Mucosa of rectum (tissue), 2 donors: ENCODE results near the gene CDH15.

Experiments used
- H3K27ac ChIP-seq, 2 donors: one replicate each; pipeline ENCODE4 v1.7.0; 2013; ENCODE audit warnings: inconsistent platforms in 2 of 2, low read depth in 2 of 2, low read length in 2 of 2
- H3K27me3 ChIP-seq, 2 donors: one replicate each; pipeline ENCODE4 v1.7.0; 2013; ENCODE audit warnings: low read length in 2 of 2; ENCODE audit not compliant: control insufficient read depth in 2 of 2, insufficient read depth in 2 of 2
- H3K36me3 ChIP-seq, 2 donors: one replicate each; pipeline ENCODE4 v1.7.0; 2013; ENCODE audit warnings: low read length in 2 of 2; ENCODE audit not compliant: control insufficient read depth in 2 of 2, insufficient read depth in 2 of 2
- H3K4me1 ChIP-seq, 2 donors: one replicate each; pipeline ENCODE4 v1.7.0; 2013; ENCODE audit warnings: low read length in 2 of 2, mild to moderate bottlenecking in 1 of 2; ENCODE audit not compliant: control insufficient read depth in 2 of 2, insufficient read depth in 2 of 2
- H3K4me3 ChIP-seq, 2 donors: one replicate each; pipeline ENCODE4 v1.7.0; 2013; ENCODE audit warnings: low read length in 2 of 2
- H3K9ac ChIP-seq, 2 donors: one replicate each; pipeline ENCODE4 v1.7.0; 2013; ENCODE audit warnings: low read length in 2 of 2, low read depth in 1 of 2, mild to moderate bottlenecking in 1 of 2
- H3K9me3 ChIP-seq, 2 donors: one replicate each; pipeline ENCODE4 v1.7.0; 2013; ENCODE audit warnings: low read length in 2 of 2; ENCODE audit not compliant: control insufficient read depth in 2 of 2
- donor health status: healthy.
- donor health status: Normal muscosa, but diverticular disease.

Gene CDH15

DNA sequence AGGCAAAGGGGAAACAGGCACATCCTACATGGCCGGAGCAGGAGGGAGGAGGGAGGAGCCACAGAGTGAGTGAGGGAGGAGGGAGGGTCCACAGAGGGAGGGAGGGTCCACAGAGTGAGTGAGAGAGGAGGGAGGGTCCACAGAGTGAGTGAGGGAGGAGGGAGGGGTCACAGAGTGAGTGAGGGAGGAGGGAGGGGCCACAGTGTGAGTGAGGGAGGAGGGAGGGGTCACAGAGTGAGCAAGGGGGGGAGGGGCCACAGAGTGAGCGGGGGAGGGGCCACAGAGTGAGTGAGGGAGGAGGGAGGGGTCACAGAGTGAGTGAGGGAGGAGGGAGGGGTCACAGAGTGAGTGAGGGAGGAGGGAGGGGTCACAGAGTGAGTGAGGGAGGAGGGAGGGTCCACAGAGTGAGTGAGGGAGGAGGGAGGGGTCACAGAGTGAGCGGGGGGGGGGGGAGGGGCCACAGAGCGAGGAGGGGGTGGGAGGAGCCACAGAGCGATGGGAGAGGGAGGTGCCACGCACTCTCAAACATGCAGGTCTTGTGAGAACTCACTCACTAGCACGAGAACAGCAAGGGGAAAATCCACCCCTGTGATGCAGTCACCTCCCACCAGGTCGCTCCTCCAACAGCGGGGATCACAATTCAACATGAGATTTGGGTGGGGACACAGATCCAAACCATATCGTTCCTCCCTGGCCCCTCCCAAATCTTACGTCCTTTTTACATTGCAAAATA is 24.3 kb upstream of the CDH15 start:
- H3K27me3 ChIP-seq = no peaks in the 10 kb centered on the region
- no peaks in the 10 kb centered on the region for H3K9me3 ChIP-seq
- no peaks in the 10 kb centered on the region for H3K4me1 ChIP-seq
- H3K4me3 ChIP-seq = no peak overlapping the region
- H3K36me3 ChIP-seq = peaks cover 24 to 57% of the 10 kb centered on the region in 2 donors
- H3K27ac ChIP-seq = no peak overlapping the region
- H3K9ac ChIP-seq = no peak overlapping the region

DNA sequence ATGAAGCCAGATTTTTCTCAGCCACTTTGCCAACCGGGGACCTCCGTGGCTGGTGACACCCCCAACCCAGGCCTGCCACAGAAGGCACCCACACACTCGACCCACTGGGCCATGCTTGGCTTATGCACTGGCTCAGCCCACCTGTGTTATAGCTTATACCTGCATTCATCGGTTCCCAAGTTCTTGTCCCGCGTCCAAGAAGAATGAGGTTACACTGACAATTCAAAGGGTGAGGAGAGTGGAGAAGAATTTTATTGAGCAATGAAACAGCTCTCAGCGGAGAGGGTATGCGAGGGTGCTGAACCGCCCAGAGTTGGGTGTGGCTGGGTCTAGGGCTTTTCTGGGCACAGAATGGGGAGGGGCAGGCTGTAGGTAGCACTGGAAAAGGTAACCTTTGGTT is 22.2 kb upstream of the CDH15 start:
- Histone ChIP-seq H3K27me3 (no peaks in the 10 kb centered on the region), H3K4me1 (no peaks in the 10 kb centered on the region), H3K27ac (no peak overlapping the region), H3K9ac (no peak overlapping the region), H3K4me3 (no peak overlapping the region), H3K36me3 (peaks cover 20 to 44% of the 10 kb centered on the region in 2 donors), H3K9me3 (no peaks in the 10 kb centered on the region)

DNA sequence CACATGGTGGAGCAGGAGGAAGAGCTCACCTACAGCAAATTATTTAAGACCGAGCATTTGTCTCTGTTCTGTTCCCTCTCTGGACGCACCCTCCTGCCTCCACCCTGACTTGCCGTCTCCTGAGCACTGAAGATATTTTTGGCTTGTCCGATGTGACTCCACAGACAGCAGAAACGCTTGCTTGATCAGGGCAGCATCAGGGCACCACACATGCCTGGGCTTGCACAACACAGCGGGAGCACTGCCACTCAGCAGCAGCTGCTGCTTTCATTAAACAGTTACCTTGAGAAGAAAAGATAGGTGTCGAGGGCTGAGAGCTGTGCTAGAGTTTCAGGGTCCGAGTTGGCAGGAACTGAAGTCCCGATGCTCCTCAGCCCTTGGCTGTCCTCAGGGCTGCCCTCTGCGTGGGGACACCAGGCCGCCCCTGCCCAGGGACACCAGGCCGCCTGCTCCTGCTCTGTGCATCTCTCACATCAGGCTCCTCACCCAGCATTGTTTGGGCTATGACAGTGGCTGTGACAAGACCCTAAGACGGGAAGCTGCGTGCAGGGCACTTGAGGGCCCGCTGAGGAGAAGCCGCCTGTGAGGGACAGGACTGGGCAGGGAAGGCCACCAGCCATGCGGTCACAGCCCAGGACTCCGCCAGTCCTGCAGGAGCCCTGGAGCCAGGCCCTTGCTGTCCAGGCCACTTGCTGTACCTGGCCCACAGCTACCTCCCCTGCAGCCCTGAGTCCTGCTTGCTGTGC is 21.3 kb upstream of the CDH15 start:
- H3K9me3 ChIP-seq = no peaks in the 10 kb centered on the region
- H3K27me3 ChIP-seq = no peaks in the 10 kb centered on the region
- H3K9ac ChIP-seq = no peak overlapping the region
- peaks cover 20 to 40% of the 10 kb centered on the region in 2 donors for H3K36me3 ChIP-seq
- H3K4me3 ChIP-seq = no peak overlapping the region
- no peak overlapping the region for H3K27ac ChIP-seq
- peaks cover 3 to 4% of the 10 kb centered on the region in 2 donors for H3K4me1 ChIP-seq

GRCh38 chr16:89150981-89151380 is 20.6 kb upstream of the CDH15 start:
- Histone ChIP-seq H3K9me3 (no peaks in the 10 kb centered on the region), H3K36me3 (peaks cover 17 to 35% of the 10 kb centered on the region in 2 donors)

GRCh38 chr16:89152831-89153700 is 18.5 kb upstream of the CDH15 start:
- no peak overlapping the region for H3K27ac ChIP-seq
- no peak overlapping the region for H3K9ac ChIP-seq
- no peak overlapping the region for H3K4me3 ChIP-seq
- peaks cover 5 to 8% of the 10 kb centered on the region in 2 donors for H3K27me3 ChIP-seq
- peaks cover 6 to 7% of the 10 kb centered on the region in 2 donors for H3K4me1 ChIP-seq
- peaks cover 17 to 27% of the 10 kb centered on the region in 2 donors for H3K36me3 ChIP-seq
- H3K9me3 ChIP-seq = no peaks in the 10 kb centered on the region

More at GRCh38 chr16:89150981-89151380, 20.6 kb upstream of the CDH15 start:
- Histone ChIP-seq H3K9ac (no peak overlapping the region), H3K4me1 (peaks cover 6 to 7% of the 10 kb centered on the region in 2 donors), H3K4me3 (no peak overlapping the region), H3K27ac (no peak overlapping the region), H3K27me3 (no peaks in the 10 kb centered on the region)

GRCh38 chr16:89153848-89154271 is 17.7 kb upstream of the CDH15 start:
- Histone ChIP-seq H3K27ac (no peak overlapping the region), H3K9me3 (no peaks in the 10 kb centered on the region), H3K4me1 (peaks cover 6 to 7% of the 10 kb centered on the region in 2 donors), H3K9ac (no peak overlapping the region), H3K27me3 (peaks cover 5 to 8% of the 10 kb centered on the region in 2 donors), H3K4me3 (no peak overlapping the region), H3K36me3 (peaks cover 17 to 24% of the 10 kb centered on the region in 2 donors)

GRCh38 chr16:89154390-89155183 is 17.0 kb upstream of the CDH15 start:
- H3K36me3 ChIP-seq = peaks cover 14 to 18% of the 10 kb centered on the region in 2 donors

DNA sequence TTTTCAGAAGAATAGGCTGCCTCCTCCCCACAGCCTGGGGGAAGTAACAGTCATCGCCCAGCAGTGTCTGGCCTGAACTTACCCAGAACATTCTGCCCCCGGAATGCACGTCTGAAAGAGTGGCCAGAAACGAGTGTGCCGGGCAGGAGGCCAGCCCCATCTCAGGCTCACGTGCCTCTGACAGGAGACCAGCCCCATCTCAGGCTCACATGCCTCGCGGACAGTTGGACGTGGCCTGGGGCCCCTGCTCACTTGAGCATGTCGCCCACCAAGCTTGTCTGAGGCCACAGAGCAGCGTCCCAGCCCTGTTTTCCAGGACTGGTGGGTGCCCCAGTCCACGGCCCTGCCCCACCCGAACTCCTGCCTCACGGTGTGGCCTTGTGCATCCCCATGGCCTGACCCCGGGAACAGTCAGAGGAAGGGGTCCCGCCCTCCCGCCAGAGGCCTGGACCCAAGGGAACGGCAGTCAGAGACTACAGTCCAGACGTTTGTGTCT is 16.3 kb upstream of the CDH15 start:
- Histone ChIP-seq H3K4me1 (peaks cover 6 to 7% of the 10 kb centered on the region in 2 donors), H3K27me3 (peaks cover 5 to 8% of the 10 kb centered on the region in 2 donors), H3K27ac (no peak overlapping the region), H3K9ac (no peak overlapping the region), H3K36me3 (peaks cover 10 to 14% of the 10 kb centered on the region in 2 donors), H3K9me3 (no peaks in the 10 kb centered on the region), H3K4me3 (no peak overlapping the region)

More at GRCh38 chr16:89154390-89155183, 17.0 kb upstream of the CDH15 start:
- Histone ChIP-seq H3K9me3 (no peaks in the 10 kb centered on the region), H3K9ac (no peak overlapping the region), H3K27me3 (peaks cover 5 to 8% of the 10 kb centered on the region in 2 donors), H3K4me1 (peaks cover 6 to 7% of the 10 kb centered on the region in 2 donors), H3K27ac (no peak overlapping the region), H3K4me3 (no peak overlapping the region)
